T-helper 9 cell (primary cell): ENCODE measurements around the gene BICRA.
"Not testable (repeated sequence)": the region's sequence is repeated elsewhere in the genome, so short reads cannot be mapped to it uniquely, and the experiment has no call there.

ENCODE experiments used
- DNase-seq: peaks from one replicate; pipeline ENCODE4 v3.0.0-alpha.2; 2020
- total RNA-seq, 2 donors: gene quantifications; one replicate each; lab custom pipeline; 2026; lab: John Stamatoyannopoulos, UW

The BICRA gene
- total RNA-seq = 8.5 to 12.8 reads per million in 2 donors

- peak; percentile 70 for DNase-seq
Measured at GRCh38 chr19:47608969-47609905, at the start of gene BICRA. Gene BICRA, plus strand, starts transcription at chr19:47609134. Its CDS starts 64,441 bp downstream, at chr19:47673575.

- no peak for DNase-seq
Measured at GRCh38 chr19:47560999-47561398, 47.9 kb upstream of the BICRA start.

GRCh38 chr19:47561440-47562057 lies 47.4 kb upstream of the BICRA start:
- DNase-seq = no peak

GRCh38 chr19:47564081-47564480 lies 44.9 kb upstream of the BICRA start:
- DNase-seq = no peak

- DNase-seq = no peak
Measured at GRCh38 chr19:47569331-47569730, 39.6 kb upstream of the BICRA start.

GRCh38 chr19:47572635-47573034 lies 36.3 kb upstream of the BICRA start:
- no peak for DNase-seq

- peak; percentile 81 for DNase-seq
Measured at GRCh38 chr19:47573071-47574026, 35.6 kb upstream of the BICRA start, which contains the start of gene ZNF541. Gene ZNF541, minus strand, starts transcription at chr19:47573148. Its CDS starts 17,292 bp downstream, at chr19:47555856.

- no peak for DNase-seq
Measured at GRCh38 chr19:47580397-47580796, 28.5 kb upstream of the BICRA start.

GRCh38 chr19:47581605-47582319 lies 27.2 kb upstream of the BICRA start:
- no peak for DNase-seq

- DNase-seq = no peak
Measured at GRCh38 chr19:47582320-47582909, 26.5 kb upstream of the BICRA start.

- DNase-seq = not testable (repeated sequence)
Measured at GRCh38 chr19:47583161-47583560, 25.8 kb upstream of the BICRA start.

- DNase-seq = no peak
Measured at GRCh38 chr19:47587295-47587694, 21.6 kb upstream of the BICRA start.

GRCh38 chr19:47589824-47590223 lies 19.1 kb upstream of the BICRA start:
- no peak for DNase-seq

GRCh38 chr19:47593860-47594259 lies 15.1 kb upstream of the BICRA start:
- no peak for DNase-seq

GRCh38 chr19:47595944-47596343 lies 13.0 kb upstream of the BICRA start:
- no peak for DNase-seq

GRCh38 chr19:47598407-47599349 lies 10.3 kb upstream of the BICRA start:
- DNase-seq = no peak

GRCh38 chr19:47599671-47600245 lies 9.2 kb upstream of the BICRA start:
- DNase-seq = not testable (repeated sequence)

GRCh38 chr19:47600246-47601179 lies 8.4 kb upstream of the BICRA start:
- peak; percentile 97 for DNase-seq
